D721Med (cell line): ENCODE data around the gene NTNG1.

ENCODE experiments used
- DNase-seq: peaks from one replicate; pipeline ENCODE4 v3.0.0; 2011; ENCODE audit warnings: low spot score; ENCODE audit not compliant: insufficient read length
- FAIRE-seq: peaks from 2 replicates; lab custom pipeline; 2011; peaks lifted over from hg19 to GRCh38; lab: Jason Lieb, UNC
- TF ChIP-seq, protein P1 (sequence below): IDR thresholded peaks from 2 replicates; pipeline ENCODE4 v1.5.1; 2012; ENCODE audit warnings: mild to moderate bottlenecking, control low read depth; ENCODE audit not compliant: insufficient read depth; ENCODE audit errors: missing control alignments

Gene NTNG1

GRCh38 chr1:107254306-107254705, 113.5 kb downstream of the NTNG1 start:
- FAIRE-seq (no peak), DNase-seq (no peak)
- TF ChIP-seq, protein P1, sequence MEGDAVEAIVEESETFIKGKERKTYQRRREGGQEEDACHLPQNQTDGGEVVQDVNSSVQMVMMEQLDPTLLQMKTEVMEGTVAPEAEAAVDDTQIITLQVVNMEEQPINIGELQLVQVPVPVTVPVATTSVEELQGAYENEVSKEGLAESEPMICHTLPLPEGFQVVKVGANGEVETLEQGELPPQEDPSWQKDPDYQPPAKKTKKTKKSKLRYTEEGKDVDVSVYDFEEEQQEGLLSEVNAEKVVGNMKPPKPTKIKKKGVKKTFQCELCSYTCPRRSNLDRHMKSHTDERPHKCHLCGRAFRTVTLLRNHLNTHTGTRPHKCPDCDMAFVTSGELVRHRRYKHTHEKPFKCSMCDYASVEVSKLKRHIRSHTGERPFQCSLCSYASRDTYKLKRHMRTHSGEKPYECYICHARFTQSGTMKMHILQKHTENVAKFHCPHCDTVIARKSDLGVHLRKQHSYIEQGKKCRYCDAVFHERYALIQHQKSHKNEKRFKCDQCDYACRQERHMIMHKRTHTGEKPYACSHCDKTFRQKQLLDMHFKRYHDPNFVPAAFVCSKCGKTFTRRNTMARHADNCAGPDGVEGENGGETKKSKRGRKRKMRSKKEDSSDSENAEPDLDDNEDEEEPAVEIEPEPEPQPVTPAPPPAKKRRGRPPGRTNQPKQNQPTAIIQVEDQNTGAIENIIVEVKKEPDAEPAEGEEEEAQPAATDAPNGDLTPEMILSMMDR, result no peak

DNA sequence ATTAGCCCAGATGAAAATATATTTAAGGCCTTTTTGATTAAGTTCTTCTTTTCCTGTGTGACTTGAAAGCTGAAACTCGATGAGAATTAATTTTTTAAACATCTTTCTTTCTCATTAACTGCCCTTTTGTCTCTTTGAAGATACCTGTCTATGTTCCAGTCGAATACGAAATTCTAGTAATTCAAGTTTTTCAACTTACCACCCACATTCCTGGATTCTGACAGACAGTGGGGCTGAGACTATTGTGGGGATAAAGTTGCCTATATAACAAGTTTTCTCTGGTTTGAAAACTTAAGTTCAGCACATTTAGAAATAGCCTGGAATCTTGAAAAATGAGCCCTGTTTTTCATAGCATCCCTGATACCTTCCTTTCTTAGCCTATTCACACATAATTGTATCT, 114.6 kb downstream of the NTNG1 start:
- FAIRE-seq, result no peak
- TF ChIP-seq, protein P1, result no peak

DNA sequence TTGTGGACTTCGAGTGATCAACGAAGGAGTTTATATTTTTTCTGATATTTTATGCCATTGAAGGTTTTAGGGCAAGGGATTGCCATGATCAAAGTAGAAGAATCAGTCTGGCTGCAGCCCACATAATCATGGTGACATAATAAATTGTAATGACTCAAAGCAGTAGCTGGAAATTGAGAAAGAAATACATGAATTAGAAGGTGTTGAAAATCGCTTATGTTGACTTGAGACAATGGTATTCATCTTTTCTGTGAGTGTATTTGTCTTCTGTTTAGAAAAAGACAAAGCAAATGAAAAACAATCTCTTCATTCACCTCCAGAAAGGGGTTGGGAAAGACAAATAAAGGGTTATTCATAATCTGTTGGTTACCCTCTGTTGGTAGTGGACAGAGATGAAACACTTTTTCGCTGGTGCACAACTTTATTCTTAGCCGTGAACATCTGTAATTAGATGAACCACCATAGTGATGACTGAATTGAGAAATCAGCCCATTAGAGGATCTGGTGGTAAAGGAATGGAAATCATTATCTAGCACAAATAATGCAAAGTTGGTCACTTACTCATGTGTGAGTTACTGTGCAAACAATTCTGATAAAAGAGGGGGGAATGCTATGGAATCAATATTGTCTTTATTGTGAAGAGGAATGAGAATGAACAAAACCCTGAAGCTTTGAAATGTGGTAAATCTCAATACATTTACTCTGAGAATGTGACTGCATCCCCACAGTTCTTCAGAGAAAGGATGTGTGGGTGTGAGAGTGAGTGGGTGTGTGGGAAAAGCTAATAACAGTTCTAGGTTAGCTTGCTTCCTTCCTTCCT, 121.8 kb downstream of the NTNG1 start:
- FAIRE-seq (no peak), DNase-seq (no peak)
- TF ChIP-seq, protein P1, result no peak

More for the DNA sequence above, 114.6 kb downstream of the NTNG1 start:
- no peak for DNase-seq

DNA sequence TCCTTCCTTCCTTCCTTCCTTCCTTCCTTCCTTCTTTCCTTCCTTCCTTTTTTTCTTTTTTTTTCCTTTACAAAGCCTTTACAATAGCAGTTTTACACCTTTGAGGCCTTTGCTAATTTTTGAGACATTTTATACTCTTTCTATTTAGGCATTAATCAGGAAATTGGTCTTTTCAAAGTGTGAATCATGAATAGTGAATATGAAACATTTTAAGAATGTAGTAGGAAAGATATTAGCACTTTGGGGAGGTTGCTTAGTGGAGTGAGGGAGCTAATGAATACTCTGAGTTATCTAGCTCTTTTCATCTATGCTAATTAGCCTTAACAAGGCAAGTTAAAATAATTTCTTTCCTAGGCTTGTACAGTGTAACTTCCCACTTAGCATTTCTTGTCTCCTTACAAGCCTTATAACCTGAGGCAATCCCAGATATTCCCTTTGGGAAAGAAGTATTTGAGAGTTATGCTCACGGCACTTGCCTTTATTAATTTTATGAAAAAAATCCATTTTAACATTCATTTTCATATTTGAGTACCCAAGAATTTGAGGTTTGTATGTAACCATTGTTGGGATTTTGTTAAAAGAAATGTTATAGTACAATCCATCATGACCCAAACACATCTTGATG, 122.6 kb downstream of the NTNG1 start:
- FAIRE-seq (no peak), DNase-seq (no peak)
- TF ChIP-seq, protein P1, result no peak

- FAIRE-seq, result no peak
- TF ChIP-seq, protein P1, result no peak
- DNase-seq, result no peak
These were observed 123.2 kb downstream of the NTNG1 start for GRCh38 chr1:107264007-107264406.

DNA sequence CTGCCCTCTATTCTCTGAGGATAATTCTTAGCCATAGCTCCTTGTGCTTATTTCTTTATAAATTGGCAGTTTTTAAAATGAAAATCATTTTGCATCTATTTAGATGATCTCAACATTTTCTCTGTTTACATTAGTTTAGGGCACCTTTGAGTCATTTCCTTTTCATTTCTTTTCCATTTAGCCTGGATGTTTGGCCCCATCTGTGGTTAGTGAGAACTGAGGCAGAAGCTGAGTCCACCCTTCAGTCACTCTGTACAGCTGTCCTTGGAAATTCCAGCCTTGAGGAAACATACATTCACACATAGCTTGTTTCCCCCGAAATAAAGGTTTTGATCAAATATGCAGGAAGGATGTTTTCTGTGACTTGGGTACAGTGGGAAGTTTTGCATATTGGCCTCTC, 123.7 kb downstream of the NTNG1 start:
- DNase-seq (no peak), FAIRE-seq (no peak)
- TF ChIP-seq, protein P1, result no peak

- FAIRE-seq (no peak), DNase-seq (no peak)
- TF ChIP-seq, protein P1, result no peak
These were observed 126.7 kb downstream of the NTNG1 start for GRCh38 chr1:107267489-107267888.
